ENCODE data around the gene SNAPC2.

Gene SNAPC2

GRCh38 chr19:7923295-7924191, 3.4 kb downstream of the SNAPC2 start:
- no peak for TF ChIP-seq CTCF (IDR thresholded peaks at IDR 0.05; ENCODE audit: insufficient read depth, low read depth, low read length, missing control alignments)

GRCh38 chr19:7924241-7924640, 4.1 kb downstream of the SNAPC2 start:
- TF ChIP-seq CTCF (IDR thresholded peaks at IDR 0.05; ENCODE audit: insufficient read depth, low read depth, low read length, missing control alignments), result no peak
- no peak overlapping the region for H3K4me3 ChIP-seq (ENCODE audit: low read length)
- DNase-seq (ENCODE audit: low read depth), result no peak

More at GRCh38 chr19:7923295-7924191, 3.4 kb downstream of the SNAPC2 start:
- no peak for DNase-seq (ENCODE audit: low read depth)
- H3K4me3 ChIP-seq (ENCODE audit: low read length), result no peak overlapping the region

- H3K4me3 ChIP-seq (ENCODE audit: low read length), result no peak overlapping the region
- TF ChIP-seq CTCF (IDR thresholded peaks at IDR 0.05; ENCODE audit: insufficient read depth, low read depth, low read length, missing control alignments), result no peak
- DNase-seq (ENCODE audit: low read depth), result no peak
These were observed 4.6 kb downstream of the SNAPC2 start for GRCh38 chr19:7924651-7925170.

- DNase-seq (ENCODE audit: low read depth), result peak; percentile 64
- H3K4me3 ChIP-seq (ENCODE audit: low read length), result no peak overlapping the region
- TF ChIP-seq CTCF (IDR thresholded peaks at IDR 0.05; ENCODE audit: insufficient read depth, low read depth, low read length, missing control alignments), result peak; percentile 57
These were observed 5.2 kb downstream of the SNAPC2 start for GRCh38 chr19:7925171-7925851.

GRCh38 chr19:7926021-7926726, 6.0 kb downstream of the SNAPC2 start, which contains the start of gene CTXN1:
Gene CTXN1, minus strand, starts transcription at chr19:7926135. Its CDS starts 597 bp downstream, at chr19:7925538.
- peak; percentile 62 for DNase-seq (ENCODE audit: low read depth)
- H3K4me3 ChIP-seq (ENCODE audit: low read length), result no peak within 1 kb of the TSS
- TF ChIP-seq CTCF (IDR thresholded peaks at IDR 0.05; ENCODE audit: insufficient read depth, low read depth, low read length, missing control alignments), result no peak

GRCh38 chr19:7926727-7927604, 6.8 kb downstream of the SNAPC2 start:
- no peak for DNase-seq (ENCODE audit: low read depth)
- TF ChIP-seq CTCF (IDR thresholded peaks at IDR 0.05; ENCODE audit: insufficient read depth, low read depth, low read length, missing control alignments), result no peak
- H3K4me3 ChIP-seq (ENCODE audit: low read length), result no peak overlapping the region
